Neural cell (in vitro differentiated cells): ENCODE data around the gene TMEM127.

Experiments
- CTCF ChIP-seq: fragments of 450-650 bp; IDR thresholded peaks from 2 replicates; pipeline ENCODE4 v1.5.1; 2014; ENCODE audit warnings: antibody characterized with exemption, mild to moderate bottlenecking, moderate library complexity; ENCODE audit not compliant: poor library complexity, severe bottlenecking
- EZH2 ChIP-seq: fragments of 200-600, 300-800 bp; shearing (Covaris generic), sonication (generic); IDR thresholded peaks from 2 replicates; pipeline ENCODE4 v1.6.1; 2014; ENCODE audit warnings: antibody characterized with exemption, low read length, borderline replicate concordance, mild to moderate bottlenecking; ENCODE audit not compliant: insufficient read depth, poor library complexity, severe bottlenecking
- MXI1 ChIP-seq: fragments of 450-650 bp; conservative IDR thresholded peaks from 2 replicates; pipeline ENCODE4 v1.6.1; 2014; ENCODE audit warnings: antibody characterized with exemption, mild to moderate bottlenecking; ENCODE audit not compliant: poor library complexity, severe bottlenecking
- POLR2AphosphoS5 ChIP-seq: IDR thresholded peaks from 2 replicates; pipeline ENCODE4 v1.6.1; 2012
- RAD21 ChIP-seq: fragments of 450-650 bp; conservative IDR thresholded peaks from 2 replicates; pipeline ENCODE4 v1.6.1; 2014; ENCODE audit warnings: antibody characterized with exemption, mild to moderate bottlenecking, moderate library complexity
- SMC3 ChIP-seq: fragments of 450-650 bp; conservative IDR thresholded peaks from 2 replicates; pipeline ENCODE4 v1.6.1; 2014; ENCODE audit warnings: antibody characterized with exemption, mild to moderate bottlenecking, moderate library complexity; ENCODE audit not compliant: poor library complexity

GRCh38 chr2:96204836-96205624 is 60.8 kb downstream of the TMEM127 start:
- no peak for TF ChIP-seq CTCF
- no peak for TF ChIP-seq MXI1
- TF ChIP-seq POLR2AphosphoS5: no peak
- TF ChIP-seq RAD21: no peak
- TF ChIP-seq SMC3: no peak
- no peak for TF ChIP-seq EZH2
